Neural progenitor cell (in vitro differentiated cells): ENCODE results near the gene PLA2G5. TPM values are rescaled to one million over a fixed set of nuclear protein-coding genes. Genes with fewer than 3 reads are reported as not detected.

Source experiments
- DNase-seq: peaks from one replicate; pipeline ENCODE4 v3.0.0-alpha.2; 2016; ENCODE audit warnings: low spot score
- H2AFZ ChIP-seq: fragments of 200-600 bp; sonication (generic); replicated peaks from 2 replicates; pipeline ENCODE4 v1.6.1; 2016; ENCODE audit warnings: antibody characterized with exemption
- H3F3A ChIP-seq: fragments of 200-600 bp; sonication (generic); 2 replicates; pipeline ENCODE4 v1.6.1; 2016; ENCODE audit warnings: antibody characterized with exemption, low read depth
- H3K27ac ChIP-seq: fragments of 200-600 bp; sonication (generic); 2 replicates; pipeline ENCODE4 v1.5.1; 2016; ENCODE audit warnings: mild to moderate bottlenecking
- H3K27me3 ChIP-seq: fragments of 200-600 bp; sonication (generic); 2 replicates; pipeline ENCODE4 v1.6.1; 2016; ENCODE audit warnings: mild to moderate bottlenecking, moderate library complexity
- H3K36me3 ChIP-seq: fragments of 200-600 bp; sonication (generic); 2 replicates; pipeline ENCODE4 v1.5.1; 2016
- H3K4me1 ChIP-seq: fragments of 200-600 bp; sonication (generic); 2 replicates; pipeline ENCODE4 v1.6.1; 2016; ENCODE audit warnings: mixed run types
- H3K4me2 ChIP-seq: fragments of 200-600 bp; sonication (generic); 2 replicates; pipeline ENCODE4 v1.6.1; 2016
- H3K4me3 ChIP-seq: fragments of 200-600 bp; sonication (generic); 2 replicates; pipeline ENCODE4 v1.5.1; 2016
- H3K79me2 ChIP-seq: fragments of 200-600 bp; sonication (generic); 2 replicates; pipeline ENCODE4 v1.6.1; 2016; ENCODE audit warnings: low read depth
- H3K9ac ChIP-seq: fragments of 200-600 bp; sonication (generic); 2 replicates; pipeline ENCODE4 v1.6.1; 2016
- H3K9me3 ChIP-seq: fragments of 200-600 bp; sonication (generic); 2 replicates; pipeline ENCODE4 v1.5.1; 2016; ENCODE audit warnings: low read depth
- H4K20me1 ChIP-seq: fragments of 200-600 bp; sonication (generic); 2 replicates; pipeline ENCODE4 v1.6.1; 2016; ENCODE audit warnings: low read depth
- H3K27ac Mint-ChIP-seq: 3 replicates; pipeline ENCODE4 v1.8.0; 2021; ENCODE audit warnings: mixed read lengths
- H3K27me3 Mint-ChIP-seq: 2 replicates; pipeline ENCODE4 v1.8.0; 2022; ENCODE audit warnings: low read depth, mild to moderate bottlenecking, inconsistent platforms, moderate library complexity, mixed read lengths; ENCODE audit not compliant: insufficient read depth
- H3K36me3 Mint-ChIP-seq: 3 replicates; pipeline ENCODE4 v1.8.0; 2021; ENCODE audit warnings: mixed read lengths
- H3K4me1 Mint-ChIP-seq: 3 replicates; pipeline ENCODE4 v1.8.0; 2021; ENCODE audit warnings: mixed read lengths
- H3K4me3 Mint-ChIP-seq: 3 replicates; pipeline ENCODE4 v1.8.0; 2021; ENCODE audit warnings: mild to moderate bottlenecking, moderate library complexity, mixed read lengths
- H3K9me3 Mint-ChIP-seq: 3 replicates; pipeline ENCODE4 v1.8.0; 2020; ENCODE audit warnings: mixed read lengths
- CTCF ChIP-seq: fragments of 200-600 bp; sonication (generic); IDR thresholded peaks from 2 replicates; pipeline ENCODE4 v1.5.1; 2017; ENCODE audit warnings: antibody characterized with exemption, mild to moderate bottlenecking
- EZH2 ChIP-seq: fragments of 200-600 bp; sonication (generic); IDR thresholded peaks from 2 replicates; pipeline ENCODE4 v1.6.1; 2017; ENCODE audit warnings: antibody characterized with exemption, mild to moderate bottlenecking, moderate library complexity
- EZH2phosphoT487 ChIP-seq: fragments of 200-600 bp; sonication (generic); IDR thresholded peaks from 2 replicates; pipeline ENCODE4 v1.6.1; 2017; ENCODE audit warnings: antibody characterized with exemption
- total RNA-seq: library from RNA; depleted of rRNA; stranded (reverse); fragments of >200 nt; gene quantifications from 2 replicates; pipeline ENCODE4 v1.2.3, GENCODE V29; 2015; ENCODE audit warnings: low replicate concordance

Gene PLA2G5
- total RNA-seq, 1 donor from 2014 or later = not detected

- Histone ChIP-seq H3K27ac (no peak overlapping the region), H3K79me2 (no peaks in the 10 kb centered on the region), H3K4me2 (no peak overlapping the region), H3K36me3 (no peaks in the 10 kb centered on the region), H3K4me1 (no peaks in the 10 kb centered on the region), H3F3A (no peaks in the 10 kb centered on the region), H3K9ac (no peak overlapping the region), H3K4me3 (no peak overlapping the region), H3K9me3 (no peaks in the 10 kb centered on the region), H4K20me1 (no peaks in the 10 kb centered on the region), H2AFZ (no peak overlapping the region), H3K27me3 (no peaks in the 10 kb centered on the region)
- DNase-seq = peak; percentile 73
- no peaks in the 10 kb centered on the region for H3K36me3 Mint-ChIP-seq
- H3K4me1 Mint-ChIP-seq = no peaks in the 10 kb centered on the region
- no peak overlapping the region for H3K27ac Mint-ChIP-seq
- TF ChIP-seq CTCF (peak; percentile 73), EZH2 (no peak), EZH2phosphoT487 (no peak)
- H3K9me3 Mint-ChIP-seq = peaks cover 16% of the 10 kb centered on the region
- no peak overlapping the region for H3K4me3 Mint-ChIP-seq
- peaks cover 7% of the 10 kb centered on the region for H3K27me3 Mint-ChIP-seq
Observed at GRCh38 chr1:20100632-20101355, 30.8 kb downstream of the PLA2G5 start.

- no peak overlapping the region for H3K4me3 Mint-ChIP-seq
- H3K36me3 Mint-ChIP-seq = no peaks in the 10 kb centered on the region
- no peak overlapping the region for H3K27ac Mint-ChIP-seq
- DNase-seq = no peak
- Histone ChIP-seq H3F3A (no peaks in the 10 kb centered on the region), H3K9ac (no peak overlapping the region), H4K20me1 (no peaks in the 10 kb centered on the region), H3K36me3 (no peaks in the 10 kb centered on the region), H3K27me3 (no peaks in the 10 kb centered on the region), H3K27ac (no peak overlapping the region), H2AFZ (no peak overlapping the region), H3K79me2 (no peaks in the 10 kb centered on the region), H3K4me2 (no peak overlapping the region), H3K9me3 (no peaks in the 10 kb centered on the region), H3K4me3 (no peak overlapping the region), H3K4me1 (no peaks in the 10 kb centered on the region)
- peaks cover 7% of the 10 kb centered on the region for H3K27me3 Mint-ChIP-seq
- TF ChIP-seq EZH2 = no peak
- TF ChIP-seq CTCF = no peak
- TF ChIP-seq EZH2phosphoT487 = no peak
- peaks cover 4% of the 10 kb centered on the region for H3K9me3 Mint-ChIP-seq
- H3K4me1 Mint-ChIP-seq = no peaks in the 10 kb centered on the region
Observed at GRCh38 chr1:20102875-20103274, 32.9 kb downstream of the PLA2G5 start.

GRCh38 chr1:20105856-20106255 lies 35.9 kb downstream of the PLA2G5 start:
- H3K27me3 ChIP-seq = no peaks in the 10 kb centered on the region
- H3K79me2 ChIP-seq = no peaks in the 10 kb centered on the region
- H3K4me2 ChIP-seq = no peak overlapping the region
- DNase-seq = no peak
- no peak overlapping the region for H2AFZ ChIP-seq
- Mint-ChIP-seq H3K4me3 (no peak overlapping the region), H3K27ac (no peak overlapping the region), H3K9me3 (no peaks in the 10 kb centered on the region), H3K4me1 (peaks cover 6% of the 10 kb centered on the region), H3K36me3 (no peaks in the 10 kb centered on the region), H3K27me3 (peaks cover 5% of the 10 kb centered on the region)
- no peaks in the 10 kb centered on the region for H3K9me3 ChIP-seq
- H3K4me1 ChIP-seq = no peaks in the 10 kb centered on the region
- no peak overlapping the region for H3K4me3 ChIP-seq
- H4K20me1 ChIP-seq = no peaks in the 10 kb centered on the region
- TF ChIP-seq EZH2phosphoT487 (no peak), CTCF (no peak), EZH2 (no peak)
- H3F3A ChIP-seq = no peaks in the 10 kb centered on the region
- no peak overlapping the region for H3K27ac ChIP-seq
- H3K9ac ChIP-seq = no peak overlapping the region
- no peaks in the 10 kb centered on the region for H3K36me3 ChIP-seq
